K562 (cell line): ENCODE results near the gene CALML6. TPM values are rescaled to one million over a fixed set of nuclear protein-coding genes. Genes with fewer than 3 reads are reported as not detected.

Source experiments
- EGR1 ChIP-seq: fragments of 450-650 bp; conservative IDR thresholded peaks from 2 replicates; pipeline ENCODE4 v1.6.1; 2017; ENCODE audit warnings: mild to moderate bottlenecking
- GATA2 ChIP-seq: sonication (generic); formaldehyde crosslinking; IDR thresholded peaks from 2 replicates; pipeline ENCODE4 v1.4.0; 2020; ENCODE audit warnings: mild to moderate bottlenecking, missing genetic modification reagents
- HNRNPL ChIP-seq: fragments of 200-400 bp; formaldehyde crosslinking; IDR thresholded peaks from 2 replicates; pipeline ENCODE4 v1.6.1; 2017; ENCODE audit warnings: low read depth, mild to moderate bottlenecking, low read length
- PHF21A ChIP-seq: fragments of 450-650 bp; IDR thresholded peaks from 2 replicates; pipeline ENCODE4 v1.6.1; 2017; ENCODE audit warnings: low read depth, borderline replicate concordance
- REST ChIP-seq, 2 experiments: fragments of 450-650 bp; formaldehyde crosslinking in 1 of 2; IDR thresholded peaks; 2 replicates each; pipeline versions ENCODE4 v1.4.0 to v1.6.1; 2014 to 2020; ENCODE audit warnings: mild to moderate bottlenecking in 2 of 2, borderline replicate concordance in 1 of 2, low read depth in 1 of 2
- ZBTB33 ChIP-seq: sonication (generic); formaldehyde crosslinking; IDR thresholded peaks from 2 replicates; pipeline ENCODE4 v1.8.1; 2023; ENCODE audit warnings: mild to moderate bottlenecking, missing genetic modification reagents
- polyA plus RNA-seq, 8 experiments: library from polyadenylated mRNA; depleted of rRNA in 4 of 8; stranded (reverse) in 5 of 8; unstranded in 3 of 8; fragments of >200 nt; fragmentation: Nextera tagmentation in 2 of 8; fragmentation: Illumina TruSeq in 1 of 8; extraction: Ambion mirVana in 2 of 8; extraction: Trizol in 1 of 8; gene quantifications; 2 replicates each; pipeline versions ENCODE4 v1.2.1 to v1.2.3, GENCODE V29; 2011 to 2014; ENCODE audit warnings: inconsistent platforms in 1 of 8, missing spikeins in 1 of 8
- total RNA-seq, 7 experiments: library from RNA; depleted of rRNA in 6 of 7; stranded (reverse); fragments of >200 nt in 6 of 7; fragmentation: Illumina TruSeq in 2 of 7; extraction: Trizol in 2 of 7; gene quantifications; 2 replicates each; pipeline versions ENCODE4 v1.2.1 to v1.2.3, GENCODE V29; 2011 to 2021; ENCODE audit warnings: low replicate concordance in 1 of 7

The CALML6 gene
- total and polyA plus RNA-seq, 9 of the 15 experiments (the other 6 are each of a cell fraction or from before 2014, with no cell fraction given) = 0.14 TPM; not detected in 8

GRCh38 chr1:1908506-1908791 lies 6.6 kb upstream of the CALML6 start (continued):
- TF ChIP-seq REST (IDR thresholded peaks at IDR 0.05; ENCODE audit: borderline replicate concordance) (no peak), REST (CRISPR knock-in tag; IDR thresholded peaks at IDR 0.05; ENCODE audit: low read depth) (peak; percentile 51; the same call in 1 of the 2 replicates), PHF21A (no peak), EGR1 (peak; percentile 18; the same call in 1 of the 2 replicates), GATA2 (CRISPR knock-in tag) (peak; percentile 4; the same call in 1 of the 2 replicates), ZBTB33 (CRISPR knock-in tag) (peak; percentile 58; the same call in 1 of the 2 replicates), HNRNPL (peak; percentile 69; the same call in 1 of the 2 replicates)
